NT2/D1 (cell line): ENCODE measurements around the gene TOR4A.

ENCODE experiments used
- DNase-seq: peaks from one replicate; pipeline ENCODE4 v3.0.0-alpha.2; 2011; ENCODE audit warnings: low read depth, low spot score
- H3K27me3 ChIP-seq: 2 replicates; pipeline ENCODE4 v1.6.0; 2011; ENCODE audit warnings: mild to moderate bottlenecking; ENCODE audit not compliant: insufficient read length, insufficient read depth
- H3K36me3 ChIP-seq: 2 replicates; pipeline ENCODE4 v1.6.1; 2011; ENCODE audit warnings: mild to moderate bottlenecking, low read length, mixed read lengths; ENCODE audit not compliant: insufficient read depth, insufficient read length
- H3K4me1 ChIP-seq: 2 replicates; pipeline ENCODE4 v1.5.1; 2011; ENCODE audit not compliant: insufficient read depth, insufficient read length
- H3K4me3 ChIP-seq: 2 replicates; pipeline ENCODE4 v1.5.1; 2011; ENCODE audit warnings: low read depth; ENCODE audit not compliant: insufficient read length
- H3K9ac ChIP-seq: 2 replicates; pipeline ENCODE4 v1.6.0; 2011; ENCODE audit warnings: low read depth; ENCODE audit not compliant: insufficient read length
- H3K9me3 ChIP-seq: 2 replicates; pipeline ENCODE4 v1.5.1; 2011; ENCODE audit warnings: mild to moderate bottlenecking, low read length; ENCODE audit not compliant: insufficient read depth
- SUZ12 ChIP-seq: IDR thresholded peaks from 2 replicates; pipeline ENCODE4 v1.6.1; 2011; ENCODE audit not compliant: insufficient read length, insufficient read depth; ENCODE audit errors: extremely low read depth
- YY1 ChIP-seq: IDR thresholded peaks from 2 replicates; pipeline ENCODE4 v1.6.1; 2011; ENCODE audit not compliant: insufficient read length, insufficient read depth
- ZNF274 ChIP-seq: IDR thresholded peaks from 2 replicates; pipeline ENCODE4 v1.6.1; 2011; ENCODE audit warnings: mild to moderate bottlenecking, low read depth, low read length

The TOR4A gene

GRCh38 chr9:137314561-137315560, 37.3 kb downstream of the TOR4A start:
- no peaks in the 10 kb centered on the region for H3K27me3 ChIP-seq
- no peak for DNase-seq
- no peak overlapping the region for H3K4me3 ChIP-seq

GRCh38 chr9:137315581-137316011, 38.1 kb downstream of the TOR4A start:
- H3K9me3 ChIP-seq = no peaks in the 10 kb centered on the region
- TF ChIP-seq SUZ12 (no peak), YY1 (no peak), ZNF274 (no peak)
- DNase-seq = no peak
- H3K27me3 ChIP-seq = no peaks in the 10 kb centered on the region
- H3K4me1 ChIP-seq = peaks cover 56% of the 10 kb centered on the region
- H3K9ac ChIP-seq = peak overlapping the region; percentile 70
- H3K4me3 ChIP-seq = peak overlapping the region; percentile 8
- no peaks in the 10 kb centered on the region for H3K36me3 ChIP-seq

More at GRCh38 chr9:137314561-137315560, 37.3 kb downstream of the TOR4A start:
- H3K36me3 ChIP-seq = no peaks in the 10 kb centered on the region
- TF ChIP-seq SUZ12 (no peak), YY1 (no peak), ZNF274 (no peak)
- H3K9me3 ChIP-seq = no peaks in the 10 kb centered on the region
- peak overlapping the region; percentile 70 for H3K9ac ChIP-seq
- H3K4me1 ChIP-seq = peaks cover 55% of the 10 kb centered on the region

GRCh38 chr9:137316012-137316981, 38.8 kb downstream of the TOR4A start:
- no peaks in the 10 kb centered on the region for H3K27me3 ChIP-seq
- H3K4me3 ChIP-seq = peak overlapping the region; percentile 27
- H3K9ac ChIP-seq = peak overlapping the region; percentile 54
- TF ChIP-seq ZNF274 (no peak), YY1 (no peak), SUZ12 (no peak)
- no peaks in the 10 kb centered on the region for H3K36me3 ChIP-seq
- DNase-seq = no peak
- H3K9me3 ChIP-seq = no peaks in the 10 kb centered on the region
- H3K4me1 ChIP-seq = peaks cover 49% of the 10 kb centered on the region

- TF ChIP-seq YY1 = no peak
- TF ChIP-seq ZNF274 = no peak
- no peak for TF ChIP-seq SUZ12
- peak overlapping the region; percentile 54 for H3K9ac ChIP-seq
These were observed 39.6 kb downstream of the TOR4A start for GRCh38 chr9:137317021-137317717.

GRCh38 chr9:137317718-137318511, 40.4 kb downstream of the TOR4A start:
- Histone ChIP-seq H3K36me3 (no peaks in the 10 kb centered on the region), H3K27me3 (peaks cover 10% of the 10 kb centered on the region), H3K4me1 (peaks cover 52% of the 10 kb centered on the region), H3K9ac (no peak overlapping the region), H3K4me3 (no peak overlapping the region), H3K9me3 (no peaks in the 10 kb centered on the region)
- no peak for TF ChIP-seq SUZ12
- no peak for TF ChIP-seq YY1
- no peak for TF ChIP-seq ZNF274
- no peak for DNase-seq

More at GRCh38 chr9:137317021-137317717, 39.6 kb downstream of the TOR4A start:
- Histone ChIP-seq H3K4me1 (peaks cover 52% of the 10 kb centered on the region), H3K4me3 (no peak overlapping the region), H3K9me3 (no peaks in the 10 kb centered on the region), H3K36me3 (no peaks in the 10 kb centered on the region), H3K27me3 (peaks cover 7% of the 10 kb centered on the region)
- no peak for DNase-seq

GRCh38 chr9:137318602-137319001, 41.1 kb downstream of the TOR4A start:
- peak overlapping the region; percentile 0 for H3K9ac ChIP-seq
- peaks cover 10% of the 10 kb centered on the region for H3K27me3 ChIP-seq
- no peak for TF ChIP-seq SUZ12
- no peak for TF ChIP-seq YY1
- TF ChIP-seq ZNF274 = no peak
- no peaks in the 10 kb centered on the region for H3K9me3 ChIP-seq
- peaks cover 48% of the 10 kb centered on the region for H3K4me1 ChIP-seq
- no peaks in the 10 kb centered on the region for H3K36me3 ChIP-seq
- no peak overlapping the region for H3K4me3 ChIP-seq
- no peak for DNase-seq
